Breast epithelium (tissue), 4 donors: Measurements from ENCODE around the gene STAMBPL1. TPM values are rescaled to one million over a fixed set of nuclear protein-coding genes. Genes with fewer than 3 reads are reported as not detected.

ENCODE experiments used
- DNase-seq, 2 donors: peaks; one replicate each; pipeline ENCODE4 v3.0.0-alpha.2; 2019; ENCODE audit warnings: low spot score in 2 of 2
- H3K27ac ChIP-seq, 2 donors: fragments of 200-600 bp; sonication (generic) in 1 of 2; one replicate each; pipeline ENCODE4 v1.5.1; 2016 to 2019; ENCODE audit warnings: mild to moderate bottlenecking in 1 of 2
- H3K27me3 ChIP-seq, 2 donors: fragments of 200-600 bp; sonication (generic) in 1 of 2; one replicate each; pipeline versions ENCODE4 v1.5.1 to v1.6.0; 2017 to 2019; ENCODE audit warnings: control low read depth in 1 of 2, mild to moderate bottlenecking in 1 of 2
- H3K36me3 ChIP-seq: fragments of 200-600 bp; one replicate; pipeline ENCODE4 v1.5.1; 2019
- H3K4me1 ChIP-seq, 2 donors: fragments of 200-600 bp; sonication (generic); one replicate each; pipeline ENCODE4 v1.5.1; 2016 to 2019; ENCODE audit warnings: control low read depth in 1 of 2
- H3K4me3 ChIP-seq, 3 donors: fragments of 200-600 bp; sonication (generic); 1 replicate in 2 of 3; 2 replicates in 1 of 3; pipeline ENCODE4 v1.5.1; 2016 to 2019; ENCODE audit warnings: mild to moderate bottlenecking in 3 of 3, moderate library complexity in 2 of 3
- H3K9me3 ChIP-seq, 2 donors: fragments of 200-600 bp; sonication (generic) in 1 of 2; one replicate each; pipeline ENCODE4 v1.5.1; 2016 to 2019; ENCODE audit warnings: control low read depth in 1 of 2
- POLR2A ChIP-seq: fragments of 450-650 bp; IDR thresholded peaks from one replicate; pipeline ENCODE4 v1.6.1; 2016; ENCODE audit warnings: antibody characterized with exemption, mild to moderate bottlenecking, moderate library complexity
- POLR2AphosphoS5 ChIP-seq, 3 donors: sonication (generic); formaldehyde crosslinking; IDR thresholded peaks; one replicate each; pipeline ENCODE4 v1.6.1; 2017; ENCODE audit warnings: antibody characterized with exemption in 3 of 3
- intact Hi-C: fragments of 100-400 bp; cut with DNase I; formaldehyde crosslinking; loops from one replicate; pipeline ENCODE4 v1.15.1; 2023; ENCODE audit warnings: low total_unique reads
- total RNA-seq, 3 donors: library from RNA; depleted of rRNA; stranded (reverse); fragments of >200 nt; gene quantifications; one replicate each; pipeline ENCODE4 v1.1.0, GENCODE V29; 2016
- TF ChIP-seq, protein P1 (sequence below), 3 donors: fragments of 450-650 bp; IDR thresholded peaks; one replicate each; pipeline ENCODE4 v1.5.1; 2016 to 2017; ENCODE audit warnings: antibody characterized with exemption in 3 of 3, mild to moderate bottlenecking in 3 of 3, moderate library complexity in 3 of 3

Gene STAMBPL1
- total RNA-seq, 3 donors from 2014 or later: 17.1 to 21.0 (median 17.9) TPM

- TF ChIP-seq POLR2A (no peak), POLR2AphosphoS5 (IDR thresholded peaks at IDR 0.05) (no peak)
- TF ChIP-seq, protein P1, sequence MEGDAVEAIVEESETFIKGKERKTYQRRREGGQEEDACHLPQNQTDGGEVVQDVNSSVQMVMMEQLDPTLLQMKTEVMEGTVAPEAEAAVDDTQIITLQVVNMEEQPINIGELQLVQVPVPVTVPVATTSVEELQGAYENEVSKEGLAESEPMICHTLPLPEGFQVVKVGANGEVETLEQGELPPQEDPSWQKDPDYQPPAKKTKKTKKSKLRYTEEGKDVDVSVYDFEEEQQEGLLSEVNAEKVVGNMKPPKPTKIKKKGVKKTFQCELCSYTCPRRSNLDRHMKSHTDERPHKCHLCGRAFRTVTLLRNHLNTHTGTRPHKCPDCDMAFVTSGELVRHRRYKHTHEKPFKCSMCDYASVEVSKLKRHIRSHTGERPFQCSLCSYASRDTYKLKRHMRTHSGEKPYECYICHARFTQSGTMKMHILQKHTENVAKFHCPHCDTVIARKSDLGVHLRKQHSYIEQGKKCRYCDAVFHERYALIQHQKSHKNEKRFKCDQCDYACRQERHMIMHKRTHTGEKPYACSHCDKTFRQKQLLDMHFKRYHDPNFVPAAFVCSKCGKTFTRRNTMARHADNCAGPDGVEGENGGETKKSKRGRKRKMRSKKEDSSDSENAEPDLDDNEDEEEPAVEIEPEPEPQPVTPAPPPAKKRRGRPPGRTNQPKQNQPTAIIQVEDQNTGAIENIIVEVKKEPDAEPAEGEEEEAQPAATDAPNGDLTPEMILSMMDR (IDR thresholded peaks at IDR 0.05): no peak
- Histone ChIP-seq H3K27ac (no peak overlapping the region), H3K9me3 (no peaks in the 10 kb centered on the region), H3K4me3 (no peak overlapping the region), H3K36me3 (no peaks in the 10 kb centered on the region), H3K27me3 (no peaks in the 10 kb centered on the region), H3K4me1 (no peaks in the 10 kb centered on the region)
- intact Hi-C loops: no loop called here
- DNase-seq: no peak
These were observed 6.5 kb downstream of the STAMBPL1 start for GRCh38 chr10:88886557-88886956.

DNA sequence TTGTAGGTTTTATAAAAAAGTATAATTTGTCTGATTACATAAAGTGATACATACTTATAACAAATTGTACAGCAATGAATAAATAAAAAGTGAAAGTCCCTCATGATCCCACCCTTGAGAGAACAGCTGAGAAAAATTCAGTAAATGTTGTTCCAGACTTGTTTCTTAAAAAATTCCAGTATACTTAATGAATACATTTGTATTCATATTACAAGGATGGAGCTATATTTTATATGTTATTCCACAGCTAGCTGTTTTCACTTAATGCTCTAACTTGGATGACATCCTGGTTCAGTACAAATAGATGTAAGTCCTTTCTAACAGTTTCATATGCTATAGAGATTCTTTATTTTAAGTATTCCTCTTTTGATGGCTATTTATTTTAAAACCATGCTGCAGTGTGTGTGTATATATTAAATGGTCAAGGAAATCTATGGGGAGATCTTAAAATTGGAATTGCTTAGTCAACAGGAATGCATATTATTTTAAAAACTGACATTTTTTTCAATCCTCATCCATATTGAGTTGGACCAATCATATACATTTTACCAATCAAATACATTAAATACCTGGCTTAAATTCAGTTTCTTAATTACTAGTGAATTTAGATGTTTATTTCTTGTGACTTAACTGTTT lies 8.9 kb downstream of the STAMBPL1 start:
- intact Hi-C loops: no loop called here
- H3K27ac ChIP-seq: no peak overlapping the region
- H3K9me3 ChIP-seq: no peaks in the 10 kb centered on the region
- no peak overlapping the region for H3K4me3 ChIP-seq
- no peak for TF ChIP-seq POLR2AphosphoS5 (IDR thresholded peaks at IDR 0.05)
- no peak for TF ChIP-seq POLR2A
- TF ChIP-seq, protein P1 (IDR thresholded peaks at IDR 0.05): no peak
- H3K36me3 ChIP-seq: no peaks in the 10 kb centered on the region
- no peaks in the 10 kb centered on the region for H3K4me1 ChIP-seq
- no peak for DNase-seq
- H3K27me3 ChIP-seq: no peaks in the 10 kb centered on the region

GRCh38 chr10:88889559-88890337 lies 9.7 kb downstream of the STAMBPL1 start:
- Histone ChIP-seq H3K9me3 (no peaks in the 10 kb centered on the region), H3K27ac (no peak overlapping the region), H3K36me3 (no peaks in the 10 kb centered on the region), H3K4me1 (no peaks in the 10 kb centered on the region), H3K4me3 (no peak overlapping the region), H3K27me3 (no peaks in the 10 kb centered on the region)
- intact Hi-C loops: no loop called here
- TF ChIP-seq POLR2AphosphoS5 (IDR thresholded peaks at IDR 0.05): no peak
- TF ChIP-seq, protein P1 (IDR thresholded peaks at IDR 0.05): no peak
- no peak for DNase-seq

- no peak for DNase-seq
- intact Hi-C loops: no loop called here
- no peak overlapping the region for H3K4me3 ChIP-seq
These were observed 10.8 kb downstream of the STAMBPL1 start for GRCh38 chr10:88890681-88891381.

More at GRCh38 chr10:88890681-88891381, 10.8 kb downstream of the STAMBPL1 start:
- no peaks in the 10 kb centered on the region for H3K36me3 ChIP-seq
- no peaks in the 10 kb centered on the region for H3K9me3 ChIP-seq
- no peak overlapping the region for H3K27ac ChIP-seq
- TF ChIP-seq POLR2AphosphoS5 (IDR thresholded peaks at IDR 0.05) (no peak), POLR2A (no peak)
- TF ChIP-seq, protein P1 (IDR thresholded peaks at IDR 0.05): no peak
- no peaks in the 10 kb centered on the region for H3K4me1 ChIP-seq
- no peaks in the 10 kb centered on the region for H3K27me3 ChIP-seq
